Diencephalon (tissue), 1 donor: ENCODE results near the gene NFIC. TPM values are rescaled to one million over a fixed set of nuclear protein-coding genes. Genes with fewer than 3 reads are reported as not detected.

Experiments used
- small RNA-seq: library from RNA; depleted of rRNA; stranded (forward); fragments of <200 nt; gene quantifications from one replicate; pipeline ENCODE3, GENCODE V24; 2014
- total RNA-seq: library from RNA; depleted of rRNA; stranded (reverse); fragments of >200 nt; gene quantifications from one replicate; pipeline ENCODE4 v1.2.3, GENCODE V29; 2014

NFIC gene
- 2.8 TPM for total RNA-seq

GRCh38 chr19:3365836-3366752 is at the start of gene NFIC:
TSS of gene NFIC (plus strand) at chr19:3366583. CDS start at chr19:3366637, 54 bp downstream.

GRCh38 chr19:3480383-3481091 is 114.2 kb downstream of the NFIC start, which contains the start of gene SMIM24:
TSS of gene SMIM24 (minus strand) at chr19:3480525. CDS start at chr19:3480463, 62 bp downstream.

GRCh38 chr19:3483226-3483628 is 116.8 kb downstream of the NFIC start, which contains the start of gene SMIM44:
TSS of gene SMIM44 (minus strand) at chr19:3483441. CDS start at chr19:3483403, 38 bp downstream.

GRCh38 chr19:3500429-3501101 is 134.2 kb downstream of the NFIC start, which contains the start of gene DOHH:
TSS of gene DOHH (minus strand) at chr19:3500674. CDS start at chr19:3496814, 3,860 bp downstream.

GRCh38 chr19:3505598-3506383 is 139.4 kb downstream of the NFIC start, which contains the start of gene FZR1:
TSS of gene FZR1 (plus strand) at chr19:3506311. CDS start at chr19:3522990, 16,679 bp downstream.

Small RNA genes lying within 50 kb of the gene (small RNA-seq; reads per million reads assigned to genes)
- gene AC005514.1 = not detected

Other genes with a start within 250 kb of the NFIC start
- 1.4 TPM for gene GNA15, start 230.6 kb upstream of the NFIC start, total RNA-seq
- gene S1PR4, start 187.8 kb upstream of the NFIC start, total RNA-seq = 0.23 TPM
- 13.4 TPM for gene NCLN, start 180.7 kb upstream of the NFIC start, total RNA-seq
- 63.7 TPM for gene CELF5, start 141.9 kb upstream of the NFIC start, total RNA-seq
- 0.46 TPM for gene SMIM24, start 113.9 kb downstream of the NFIC start, total RNA-seq
- gene SMIM44, start 116.9 kb downstream of the NFIC start, total RNA-seq = not detected
- 9.5 TPM for gene DOHH, start 134.1 kb downstream of the NFIC start, total RNA-seq
- gene FZR1, start 139.7 kb downstream of the NFIC start, total RNA-seq = 46.4 TPM
- not detected for gene TEKTIP1, start 172.6 kb downstream of the NFIC start, total RNA-seq
- gene MFSD12, start 191.0 kb downstream of the NFIC start, total RNA-seq = 38.5 TPM
- gene HMG20B, start 206.4 kb downstream of the NFIC start, total RNA-seq = 20.8 TPM
- gene GIPC3, start 218.9 kb downstream of the NFIC start, total RNA-seq = 0.23 TPM
- 1.4 TPM for gene TBXA2R, start 240.3 kb downstream of the NFIC start, total RNA-seq